HepG2 (cell line): ENCODE measurements around the gene EFNB1. TPM values are rescaled to one million over a fixed set of nuclear protein-coding genes. Genes with fewer than 3 reads are reported as not detected.

Experiments
- CAMTA2 ChIP-seq: sonication (generic); formaldehyde crosslinking; IDR thresholded peaks from 2 replicates; pipeline ENCODE4 v1.4.0; 2020; ENCODE audit warnings: mild to moderate bottlenecking, missing genetic modification reagents, borderline replicate concordance
- CEBPB ChIP-seq: IDR thresholded peaks from 2 replicates; pipeline ENCODE4 v1.6.1; 2011; ENCODE audit warnings: low read depth, low read length, improper control_type of control experiment, borderline replicate concordance
- KLF6 ChIP-seq: IDR thresholded peaks from 2 replicates; pipeline ENCODE4 v1.8.0; 2016; ENCODE audit warnings: missing biosample characterization, missing genetic modification reagents
- MED1 ChIP-seq: sonication (generic); formaldehyde crosslinking; IDR thresholded peaks from 2 replicates; pipeline ENCODE4 v1.4.0; 2020; ENCODE audit warnings: missing genetic modification reagents
- MED13 ChIP-seq: sonication (generic); formaldehyde crosslinking; IDR thresholded peaks from 2 replicates; pipeline ENCODE4 v1.5.0; 2020; ENCODE audit warnings: missing genetic modification reagents
- NFYB ChIP-seq: sonication (generic); formaldehyde crosslinking; IDR thresholded peaks from 2 replicates; pipeline ENCODE4 v1.4.0; 2020; ENCODE audit warnings: missing genetic modification reagents
- REPIN1 ChIP-seq: sonication (generic); formaldehyde crosslinking; IDR thresholded peaks from 2 replicates; pipeline ENCODE4 v1.8.0; 2022; ENCODE audit warnings: missing genetic modification reagents, low read depth, mild to moderate bottlenecking, borderline replicate concordance
- SSRP1 ChIP-seq: IDR thresholded peaks from 2 replicates; pipeline ENCODE4 v1.6.1; 2016; ENCODE audit warnings: control low read depth
- TARDBP ChIP-seq: sonication (generic); formaldehyde crosslinking; IDR thresholded peaks from 2 replicates; pipeline ENCODE4 v1.8.0; 2022; ENCODE audit warnings: mild to moderate bottlenecking, missing genetic modification reagents
- THAP11 ChIP-seq: IDR thresholded peaks from 2 replicates; pipeline ENCODE4 v1.6.1; 2016; ENCODE audit warnings: missing biosample characterization, missing genetic modification reagents
- YEATS2 ChIP-seq: sonication (generic); formaldehyde crosslinking; IDR thresholded peaks from 2 replicates; pipeline ENCODE4 v1.4.0; 2020; ENCODE audit warnings: missing genetic modification reagents, borderline replicate concordance
- ZNF180 ChIP-seq: sonication (generic); formaldehyde crosslinking; IDR thresholded peaks from 2 replicates; pipeline ENCODE4 v1.4.0; 2020; ENCODE audit warnings: low read depth, missing genetic modification reagents, borderline replicate concordance
- ZNF230 ChIP-seq: sonication (generic); formaldehyde crosslinking; IDR thresholded peaks from 2 replicates; pipeline ENCODE4 v1.4.0; 2020; ENCODE audit warnings: mild to moderate bottlenecking, missing genetic modification reagents
- ZNF264 ChIP-seq: sonication (generic); formaldehyde crosslinking; IDR thresholded peaks from 2 replicates; pipeline ENCODE4 v1.4.0; 2020; ENCODE audit warnings: missing genetic modification reagents
- ZNF598 ChIP-seq: sonication (generic); formaldehyde crosslinking; IDR thresholded peaks from 2 replicates; pipeline ENCODE4 v1.5.1; 2020; ENCODE audit warnings: mild to moderate bottlenecking, missing genetic modification reagents, borderline replicate concordance
- ZNF749 ChIP-seq: sonication (generic); formaldehyde crosslinking; IDR thresholded peaks from 2 replicates; pipeline ENCODE4 v1.8.0; 2022; ENCODE audit warnings: mild to moderate bottlenecking, missing genetic modification reagents, moderate library complexity, borderline replicate concordance
- polyA plus RNA-seq, 8 experiments: library from polyadenylated mRNA; depleted of rRNA in 3 of 8; stranded (reverse) in 7 of 8; unstranded in 1 of 8; fragments of >200 nt; fragmentation: Illumina TruSeq in 4 of 8; extraction: Trizol in 4 of 8; gene quantifications; 2 replicates each; pipeline versions ENCODE4 v1.2.1 to v1.2.3, GENCODE V29; 2011 to 2016; ENCODE audit warnings: low read depth in 4 of 8, missing spikeins in 1 of 8, mixed read lengths in 1 of 8; ENCODE audit not compliant: insufficient read depth in 1 of 8
- total RNA-seq, 5 experiments: library from RNA; depleted of rRNA; stranded (reverse); fragments of >200 nt; fragmentation: Illumina TruSeq; extraction: Trizol; gene quantifications; 2 replicates each; pipeline ENCODE4 v1.2.3, GENCODE V29; 2016; ENCODE audit warnings: low read depth in 1 of 5
- TF ChIP-seq, protein P1 (sequence below): sonication (generic); formaldehyde crosslinking; IDR thresholded peaks from 2 replicates; pipeline ENCODE4 v1.8.1; 2022; ENCODE audit warnings: mild to moderate bottlenecking, missing genetic modification reagents
- TF ChIP-seq, protein P2 (sequence below): sonication (generic); formaldehyde crosslinking; IDR thresholded peaks from 2 replicates; pipeline ENCODE4 v1.5.1; 2020; ENCODE audit warnings: mild to moderate bottlenecking, missing genetic modification reagents, moderate library complexity
- TF ChIP-seq, protein P3 (sequence below): sonication (generic); formaldehyde crosslinking; IDR thresholded peaks from 2 replicates; pipeline ENCODE4 v1.5.0; 2020; ENCODE audit warnings: missing genetic modification reagents
- TF ChIP-seq, protein P4 (sequence below), 2 experiments: sonication (generic) in 1 of 2; formaldehyde crosslinking in 1 of 2; IDR thresholded peaks; 2 replicates each; pipeline versions ENCODE4 v1.5.1 to v1.6.1; 2011 to 2020; ENCODE audit warnings: borderline replicate concordance in 1 of 2, low read depth in 1 of 2, low read length in 1 of 2, mild to moderate bottlenecking in 1 of 2, missing genetic modification reagents in 1 of 2, moderate library complexity in 1 of 2

The EFNB1 gene
- total and polyA plus RNA-seq, 2 of the 13 experiments (the other 11 are each of a cell fraction or from before 2014, with no cell fraction given) = 4.0 to 4.1 TPM

DNA sequence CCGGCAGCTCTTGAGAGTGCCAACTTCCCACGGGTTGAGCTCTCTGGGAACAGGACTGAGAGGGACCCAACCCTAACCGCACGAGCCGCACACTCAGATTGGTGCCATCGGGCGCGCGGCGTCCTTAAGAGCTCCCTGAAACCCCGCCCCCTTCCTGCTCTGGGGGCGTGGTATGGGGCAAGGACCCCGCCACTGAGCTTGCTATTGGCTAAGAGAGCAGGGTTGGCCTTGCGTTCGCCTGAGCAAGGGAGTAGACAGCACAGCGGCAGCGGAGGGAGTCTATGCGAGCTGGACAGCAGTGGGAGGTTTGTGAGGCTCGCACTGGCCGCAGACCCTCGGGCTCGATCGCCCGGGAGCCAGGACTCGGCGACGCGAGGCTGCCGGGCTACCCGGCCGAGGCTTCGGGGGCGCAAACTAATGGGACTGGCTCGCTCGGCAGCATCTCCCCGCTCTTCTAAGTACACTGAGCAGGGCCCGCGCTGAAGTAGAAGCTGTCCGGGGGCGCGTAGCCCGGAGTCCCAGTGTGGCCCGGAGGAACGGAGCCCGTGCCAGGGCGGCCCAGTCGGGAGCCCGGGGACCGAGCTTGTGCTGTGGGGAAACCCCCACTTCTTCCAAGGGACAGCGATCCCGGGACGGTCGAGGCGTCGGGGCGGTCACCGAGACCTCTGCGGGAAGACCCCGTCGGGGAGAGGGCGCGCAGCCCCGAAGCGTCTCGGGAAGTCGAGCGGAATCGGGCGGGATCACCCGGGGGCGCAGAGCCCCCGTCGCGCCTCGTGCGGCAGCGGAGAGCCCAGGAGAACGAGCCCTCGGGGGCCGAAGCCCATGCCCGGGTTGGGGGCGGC, at the start of gene EFNB1 (continued):
- TF ChIP-seq REPIN1 (CRISPR knock-in tag) (0 out of 2 replicates have a peak, but pooled peaks have one; percentile 38), YEATS2 (CRISPR knock-in tag) (peak; percentile 24; the same call in 1 of the 2 replicates), MED1 (peak; percentile 43; the same call in 1 of the 2 replicates), ZNF749 (CRISPR knock-in tag) (0 out of 2 replicates have a peak, but pooled peaks have one; percentile 53), ZNF598 (CRISPR knock-in tag) (no peak), ZNF264 (CRISPR knock-in tag) (no peak), ZNF180 (CRISPR knock-in tag) (no peak), NFYB (CRISPR knock-in tag) (peak; percentile 80), MED13 (CRISPR knock-in tag) (no peak), SSRP1 (CRISPR knock-in tag) (no peak), KLF6 (no peak), CEBPB (0 out of 2 replicates have a peak, but pooled peaks have one; percentile 36), CAMTA2 (CRISPR knock-in tag) (no peak), ZNF230 (no peak), THAP11 (CRISPR knock-in tag) (peak; percentile 54; the same call in 1 of the 2 replicates), TARDBP (CRISPR knock-in tag) (peak; percentile 58)
- TF ChIP-seq, protein P1, sequence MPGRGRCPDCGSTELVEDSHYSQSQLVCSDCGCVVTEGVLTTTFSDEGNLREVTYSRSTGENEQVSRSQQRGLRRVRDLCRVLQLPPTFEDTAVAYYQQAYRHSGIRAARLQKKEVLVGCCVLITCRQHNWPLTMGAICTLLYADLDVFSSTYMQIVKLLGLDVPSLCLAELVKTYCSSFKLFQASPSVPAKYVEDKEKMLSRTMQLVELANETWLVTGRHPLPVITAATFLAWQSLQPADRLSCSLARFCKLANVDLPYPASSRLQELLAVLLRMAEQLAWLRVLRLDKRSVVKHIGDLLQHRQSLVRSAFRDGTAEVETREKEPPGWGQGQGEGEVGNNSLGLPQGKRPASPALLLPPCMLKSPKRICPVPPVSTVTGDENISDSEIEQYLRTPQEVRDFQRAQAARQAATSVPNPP (CRISPR knock-in tag) = 0 out of 2 replicates have a peak, but pooled peaks have one; percentile 16
- TF ChIP-seq, protein P2, sequence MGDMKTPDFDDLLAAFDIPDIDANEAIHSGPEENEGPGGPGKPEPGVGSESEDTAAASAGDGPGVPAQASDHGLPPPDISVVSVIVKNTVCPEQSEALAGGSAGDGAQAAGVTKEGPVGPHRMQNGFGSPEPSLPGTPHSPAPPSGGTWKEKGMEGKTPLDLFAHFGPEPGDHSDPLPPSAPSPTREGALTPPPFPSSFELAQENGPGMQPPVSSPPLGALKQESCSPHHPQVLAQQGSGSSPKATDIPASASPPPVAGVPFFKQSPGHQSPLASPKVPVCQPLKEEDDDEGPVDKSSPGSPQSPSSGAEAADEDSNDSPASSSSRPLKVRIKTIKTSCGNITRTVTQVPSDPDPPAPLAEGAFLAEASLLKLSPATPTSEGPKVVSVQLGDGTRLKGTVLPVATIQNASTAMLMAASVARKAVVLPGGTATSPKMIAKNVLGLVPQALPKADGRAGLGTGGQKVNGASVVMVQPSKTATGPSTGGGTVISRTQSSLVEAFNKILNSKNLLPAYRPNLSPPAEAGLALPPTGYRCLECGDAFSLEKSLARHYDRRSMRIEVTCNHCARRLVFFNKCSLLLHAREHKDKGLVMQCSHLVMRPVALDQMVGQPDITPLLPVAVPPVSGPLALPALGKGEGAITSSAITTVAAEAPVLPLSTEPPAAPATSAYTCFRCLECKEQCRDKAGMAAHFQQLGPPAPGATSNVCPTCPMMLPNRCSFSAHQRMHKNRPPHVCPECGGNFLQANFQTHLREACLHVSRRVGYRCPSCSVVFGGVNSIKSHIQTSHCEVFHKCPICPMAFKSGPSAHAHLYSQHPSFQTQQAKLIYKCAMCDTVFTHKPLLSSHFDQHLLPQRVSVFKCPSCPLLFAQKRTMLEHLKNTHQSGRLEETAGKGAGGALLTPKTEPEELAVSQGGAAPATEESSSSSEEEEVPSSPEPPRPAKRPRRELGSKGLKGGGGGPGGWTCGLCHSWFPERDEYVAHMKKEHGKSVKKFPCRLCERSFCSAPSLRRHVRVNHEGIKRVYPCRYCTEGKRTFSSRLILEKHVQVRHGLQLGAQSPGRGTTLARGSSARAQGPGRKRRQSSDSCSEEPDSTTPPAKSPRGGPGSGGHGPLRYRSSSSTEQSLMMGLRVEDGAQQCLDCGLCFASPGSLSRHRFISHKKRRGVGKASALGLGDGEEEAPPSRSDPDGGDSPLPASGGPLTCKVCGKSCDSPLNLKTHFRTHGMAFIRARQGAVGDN (CRISPR knock-in tag) = peak; percentile 52; the same call in 1 of the 2 replicates
- TF ChIP-seq, protein P3, sequence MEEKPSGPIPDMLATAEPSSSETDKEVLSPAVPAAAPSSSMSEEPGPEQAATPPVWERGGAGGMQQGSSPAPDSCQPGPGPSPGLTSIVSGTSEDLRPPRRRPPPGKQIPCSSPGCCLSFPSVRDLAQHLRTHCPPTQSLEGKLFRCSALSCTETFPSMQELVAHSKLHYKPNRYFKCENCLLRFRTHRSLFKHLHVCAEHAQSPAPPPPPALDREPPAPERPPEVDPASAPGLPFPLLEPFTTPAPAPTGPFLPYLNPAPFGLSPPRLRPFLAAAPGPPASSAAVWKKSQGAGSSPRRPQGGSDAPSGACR (CRISPR knock-in tag) = no peak
- TF ChIP-seq, protein P4, sequence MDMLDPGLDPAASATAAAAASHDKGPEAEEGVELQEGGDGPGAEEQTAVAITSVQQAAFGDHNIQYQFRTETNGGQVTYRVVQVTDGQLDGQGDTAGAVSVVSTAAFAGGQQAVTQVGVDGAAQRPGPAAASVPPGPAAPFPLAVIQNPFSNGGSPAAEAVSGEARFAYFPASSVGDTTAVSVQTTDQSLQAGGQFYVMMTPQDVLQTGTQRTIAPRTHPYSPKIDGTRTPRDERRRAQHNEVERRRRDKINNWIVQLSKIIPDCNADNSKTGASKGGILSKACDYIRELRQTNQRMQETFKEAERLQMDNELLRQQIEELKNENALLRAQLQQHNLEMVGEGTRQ (IDR thresholded peaks at IDR 0.05; ENCODE audit: low read depth, low read length) = no peak
- TF ChIP-seq, protein P4 (CRISPR knock-in tag; IDR thresholded peaks at IDR 0.05; ENCODE audit: borderline replicate concordance) = no peak
